ENCODE results near the gene DGKQ. TPM values are rescaled to one million over a fixed set of nuclear protein-coding genes. Genes with fewer than 3 reads are reported as not detected.

Gene DGKQ
- total and polyA plus RNA-seq, 2 of the 13 experiments (the other 11 are each of a cell fraction or from before 2014, with no cell fraction given): 4.5 to 7.2 TPM

DNA sequence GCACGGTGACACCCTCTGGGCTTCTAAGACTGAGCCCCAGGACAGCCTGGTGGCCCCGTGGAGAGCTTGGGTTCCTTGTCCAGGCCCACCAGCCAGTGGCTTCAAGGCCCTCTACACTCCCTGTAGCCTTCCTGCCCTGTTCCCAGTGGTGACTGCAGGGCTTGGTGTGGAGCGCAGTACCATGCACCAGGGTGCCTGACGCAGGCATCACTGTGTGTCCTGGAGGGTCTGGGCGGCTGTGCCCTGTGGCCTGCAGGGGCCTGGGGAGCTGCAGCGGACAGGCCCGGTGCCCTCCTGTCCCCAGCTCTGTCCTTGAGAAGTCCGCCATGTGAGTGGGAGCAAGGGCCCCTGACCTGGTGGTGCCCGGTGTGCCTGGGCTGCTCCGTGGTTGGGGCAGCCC is 42.4 kb upstream of the DGKQ start:
- 89% methylated on average over 5 of the region's 10 CpGs for WGBS (ENCODE audit: low lambda C conversion rate)
- in situ Hi-C loops (cut with HindIII; ENCODE audit: extremely low pct_ligation_motif_present, low pct_unique_long_range_greater_than_20kb): no loop called here
- TF ChIP-seq ZKSCAN8 (CRISPR knock-in tag; IDR thresholded peaks at IDR 0.05; ENCODE audit: borderline replicate concordance) (no peak), AGO2 (optimal IDR thresholded peaks at IDR 0.05; ENCODE audit: low read depth, low read length) (peak; percentile 54)
- no peak for DNase-seq (ENCODE audit: low spot score)
- H3K9ac ChIP-seq (ENCODE audit: insufficient read depth, low read depth, low read length): no peak overlapping the region; the same call in 1 of the 2 replicates
- no peak for FAIRE-seq
- peaks cover 6% of the 10 kb centered on the region for H3K79me2 ChIP-seq (ENCODE audit: insufficient read depth, low read length)
- H3K27me3 ChIP-seq (ENCODE audit: control insufficient read depth in 1 of 2, insufficient read depth in 2 of 2, low read length in 2 of 2): no peaks in the 10 kb centered on the region; a peak in 1 of 5 replicates
- no peaks in the 10 kb centered on the region for H3K9me3 ChIP-seq (ENCODE audit: low read length)
- no peak overlapping the region for H3K27ac ChIP-seq (ENCODE audit: extremely low read length, insufficient read depth, low read length)
- no peak overlapping the region for H2AFZ ChIP-seq (ENCODE audit: low read length)
- POLR2A ChIA-PET: interaction anchor here (2.4 kb wide), 1 partner anchor 23 kb away, joined by 9 read pairs; the partner anchor contains the start of gene SLC26A1
- intact Hi-C loops (cut with micrococcal nuclease; ENCODE audit: unreplicated experiment): no loop called here
- H3K4me2 ChIP-seq (ENCODE audit: low read depth, low read length): no peak overlapping the region
- no peak for ATAC-seq
- peaks cover 40% of the 10 kb centered on the region for H3K4me1 ChIP-seq (ENCODE audit: insufficient read depth, low read length)
- H4K20me1 ChIP-seq (ENCODE audit: insufficient read depth, low read length): no peaks in the 10 kb centered on the region
- CTCF ChIA-PET (ENCODE audit: low intra/inter-chr PET ratio, low total read pairs): no interaction called here
- H3K4me3 ChIP-seq (replicated peaks in 1 of 3; ENCODE audit: insufficient read depth in 1 of 3, low read depth in 2 of 3, low read length in 3 of 3): no peak overlapping the region
- no TSS peak for BruUV-seq (replicated peaks)
- no peaks in the 10 kb centered on the region; a peak in 2 of 5 replicates for H3K36me3 ChIP-seq (replicated peaks in 1 of 2; ENCODE audit: control insufficient read depth in 1 of 2, insufficient read depth in 2 of 2, low read length in 2 of 2)

DNA sequence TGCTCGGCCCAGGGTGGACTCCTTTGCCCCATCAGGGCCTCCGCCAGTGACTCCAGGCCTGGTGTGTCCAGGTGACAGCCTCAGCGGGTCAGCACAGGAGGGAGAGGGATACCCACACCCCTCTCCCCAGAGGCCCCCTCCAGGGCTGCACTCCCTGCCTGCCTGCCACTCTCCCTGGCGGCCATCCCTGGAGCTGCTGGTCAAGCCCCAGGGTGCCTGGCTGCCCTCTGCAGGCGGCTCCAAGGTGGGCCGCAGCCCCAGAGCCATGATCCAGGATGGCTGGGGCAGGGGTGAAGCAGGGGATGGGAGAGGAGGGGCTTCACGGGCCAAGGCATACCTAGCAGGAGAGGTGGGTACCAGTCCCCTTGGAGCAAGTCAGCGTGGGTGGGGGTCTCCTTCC is 41.8 kb upstream of the DGKQ start:
- WGBS (ENCODE audit: low lambda C conversion rate): 72% methylated on average over 7 of the region's 8 CpGs
- peak; percentile 58 for ATAC-seq
- Histone ChIP-seq H3K4me3 (replicated peaks in 1 of 3; ENCODE audit: insufficient read depth in 1 of 3, low read depth in 2 of 3, low read length in 3 of 3) (peak overlapping the region in 2 of 3 experiments; percentile 26 to 42; a peak in 2 of 6 replicates), H3K27me3 (ENCODE audit: control insufficient read depth in 1 of 2, insufficient read depth in 2 of 2, low read length in 2 of 2) (peaks cover 0 to 5% of the 10 kb centered on the region in 2 experiments; a peak in 1 of 5 replicates), H3K9me3 (ENCODE audit: low read length) (no peaks in the 10 kb centered on the region), H3K9ac (ENCODE audit: insufficient read depth, low read depth, low read length) (peak overlapping the region; percentile 48), H3K36me3 (replicated peaks in 1 of 2; ENCODE audit: control insufficient read depth in 1 of 2, insufficient read depth in 2 of 2, low read length in 2 of 2) (no peaks in the 10 kb centered on the region; a peak in 2 of 5 replicates), H4K20me1 (ENCODE audit: insufficient read depth, low read length) (no peaks in the 10 kb centered on the region), H3K79me2 (ENCODE audit: insufficient read depth, low read length) (peaks cover 6% of the 10 kb centered on the region), H2AFZ (ENCODE audit: low read length) (no peak overlapping the region), H3K27ac (ENCODE audit: extremely low read length, insufficient read depth, low read length) (peak overlapping the region; percentile 73), H3K4me1 (ENCODE audit: insufficient read depth, low read length) (peaks cover 45% of the 10 kb centered on the region), H3K4me2 (ENCODE audit: low read depth, low read length) (peak overlapping the region; percentile 42; the same call in 1 of the 2 replicates)
- in situ Hi-C loops (cut with HindIII; ENCODE audit: extremely low pct_ligation_motif_present, low pct_unique_long_range_greater_than_20kb): no loop called here
- CTCF ChIA-PET (ENCODE audit: low intra/inter-chr PET ratio, low total read pairs): no interaction called here
- FAIRE-seq: no peak
- no peak for DNase-seq (ENCODE audit: low spot score)
- no TSS peak for BruUV-seq (replicated peaks)
- POLR2A ChIA-PET: interaction anchor here (2.4 kb wide), 1 partner anchor 22 kb away, joined by 9 read pairs; the partner anchor contains the start of gene SLC26A1
- intact Hi-C loops (cut with micrococcal nuclease; ENCODE audit: unreplicated experiment): no loop called here
- TF ChIP-seq SP2 (CRISPR knock-in tag; IDR thresholded peaks at IDR 0.05) (no peak), RAD21 (CRISPR knock-in tag; IDR thresholded peaks at IDR 0.05) (peak; percentile 69), ATF7-NPFF (CRISPR knock-in tag; IDR thresholded peaks at IDR 0.05; ENCODE audit: low read depth) (no peak), ZNF496 (CRISPR knock-in tag; IDR thresholded peaks at IDR 0.05; ENCODE audit: insufficient replicate concordance) (no peak), REL (CRISPR knock-in tag; conservative IDR thresholded peaks at IDR 0.05) (no peak), ZNF557 (CRISPR knock-in tag; IDR thresholded peaks at IDR 0.05) (no peak), NFIB (CRISPR knock-in tag; IDR thresholded peaks at IDR 0.05; ENCODE audit: borderline replicate concordance) (no peak), ZNF816 (CRISPR knock-in tag; IDR thresholded peaks at IDR 0.05; ENCODE audit: borderline replicate concordance) (no peak)
- TF ChIP-seq, protein P1, sequence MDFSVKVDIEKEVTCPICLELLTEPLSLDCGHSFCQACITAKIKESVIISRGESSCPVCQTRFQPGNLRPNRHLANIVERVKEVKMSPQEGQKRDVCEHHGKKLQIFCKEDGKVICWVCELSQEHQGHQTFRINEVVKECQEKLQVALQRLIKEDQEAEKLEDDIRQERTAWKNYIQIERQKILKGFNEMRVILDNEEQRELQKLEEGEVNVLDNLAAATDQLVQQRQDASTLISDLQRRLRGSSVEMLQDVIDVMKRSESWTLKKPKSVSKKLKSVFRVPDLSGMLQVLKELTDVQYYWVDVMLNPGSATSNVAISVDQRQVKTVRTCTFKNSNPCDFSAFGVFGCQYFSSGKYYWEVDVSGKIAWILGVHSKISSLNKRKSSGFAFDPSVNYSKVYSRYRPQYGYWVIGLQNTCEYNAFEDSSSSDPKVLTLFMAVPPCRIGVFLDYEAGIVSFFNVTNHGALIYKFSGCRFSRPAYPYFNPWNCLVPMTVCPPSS (IDR thresholded peaks at IDR 0.05): no peak
- TF ChIP-seq, protein P2, sequence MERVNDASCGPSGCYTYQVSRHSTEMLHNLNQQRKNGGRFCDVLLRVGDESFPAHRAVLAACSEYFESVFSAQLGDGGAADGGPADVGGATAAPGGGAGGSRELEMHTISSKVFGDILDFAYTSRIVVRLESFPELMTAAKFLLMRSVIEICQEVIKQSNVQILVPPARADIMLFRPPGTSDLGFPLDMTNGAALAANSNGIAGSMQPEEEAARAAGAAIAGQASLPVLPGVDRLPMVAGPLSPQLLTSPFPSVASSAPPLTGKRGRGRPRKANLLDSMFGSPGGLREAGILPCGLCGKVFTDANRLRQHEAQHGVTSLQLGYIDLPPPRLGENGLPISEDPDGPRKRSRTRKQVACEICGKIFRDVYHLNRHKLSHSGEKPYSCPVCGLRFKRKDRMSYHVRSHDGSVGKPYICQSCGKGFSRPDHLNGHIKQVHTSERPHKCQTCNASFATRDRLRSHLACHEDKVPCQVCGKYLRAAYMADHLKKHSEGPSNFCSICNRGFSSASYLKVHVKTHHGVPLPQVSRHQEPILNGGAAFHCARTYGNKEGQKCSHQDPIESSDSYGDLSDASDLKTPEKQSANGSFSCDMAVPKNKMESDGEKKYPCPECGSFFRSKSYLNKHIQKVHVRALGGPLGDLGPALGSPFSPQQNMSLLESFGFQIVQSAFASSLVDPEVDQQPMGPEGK (CRISPR knock-in tag; IDR thresholded peaks at IDR 0.05): 0 out of 2 replicates have a peak, but pooled peaks have one; percentile 42
- TF ChIP-seq, protein P3, sequence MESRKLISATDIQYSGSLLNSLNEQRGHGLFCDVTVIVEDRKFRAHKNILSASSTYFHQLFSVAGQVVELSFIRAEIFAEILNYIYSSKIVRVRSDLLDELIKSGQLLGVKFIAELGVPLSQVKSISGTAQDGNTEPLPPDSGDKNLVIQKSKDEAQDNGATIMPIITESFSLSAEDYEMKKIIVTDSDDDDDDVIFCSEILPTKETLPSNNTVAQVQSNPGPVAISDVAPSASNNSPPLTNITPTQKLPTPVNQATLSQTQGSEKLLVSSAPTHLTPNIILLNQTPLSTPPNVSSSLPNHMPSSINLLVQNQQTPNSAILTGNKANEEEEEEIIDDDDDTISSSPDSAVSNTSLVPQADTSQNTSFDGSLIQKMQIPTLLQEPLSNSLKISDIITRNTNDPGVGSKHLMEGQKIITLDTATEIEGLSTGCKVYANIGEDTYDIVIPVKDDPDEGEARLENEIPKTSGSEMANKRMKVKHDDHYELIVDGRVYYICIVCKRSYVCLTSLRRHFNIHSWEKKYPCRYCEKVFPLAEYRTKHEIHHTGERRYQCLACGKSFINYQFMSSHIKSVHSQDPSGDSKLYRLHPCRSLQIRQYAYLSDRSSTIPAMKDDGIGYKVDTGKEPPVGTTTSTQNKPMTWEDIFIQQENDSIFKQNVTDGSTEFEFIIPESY (CRISPR knock-in tag; IDR thresholded peaks at IDR 0.05): peak; percentile 67
